ENCODE results near the gene SLC66A3. TPM values are rescaled to one million over a fixed set of nuclear protein-coding genes. Genes with fewer than 3 reads are reported as not detected.

Gene SLC66A3
- total and polyA plus RNA-seq, 11 donors, result 4.7 to 19.5 (median 8.0) TPM

DNA sequence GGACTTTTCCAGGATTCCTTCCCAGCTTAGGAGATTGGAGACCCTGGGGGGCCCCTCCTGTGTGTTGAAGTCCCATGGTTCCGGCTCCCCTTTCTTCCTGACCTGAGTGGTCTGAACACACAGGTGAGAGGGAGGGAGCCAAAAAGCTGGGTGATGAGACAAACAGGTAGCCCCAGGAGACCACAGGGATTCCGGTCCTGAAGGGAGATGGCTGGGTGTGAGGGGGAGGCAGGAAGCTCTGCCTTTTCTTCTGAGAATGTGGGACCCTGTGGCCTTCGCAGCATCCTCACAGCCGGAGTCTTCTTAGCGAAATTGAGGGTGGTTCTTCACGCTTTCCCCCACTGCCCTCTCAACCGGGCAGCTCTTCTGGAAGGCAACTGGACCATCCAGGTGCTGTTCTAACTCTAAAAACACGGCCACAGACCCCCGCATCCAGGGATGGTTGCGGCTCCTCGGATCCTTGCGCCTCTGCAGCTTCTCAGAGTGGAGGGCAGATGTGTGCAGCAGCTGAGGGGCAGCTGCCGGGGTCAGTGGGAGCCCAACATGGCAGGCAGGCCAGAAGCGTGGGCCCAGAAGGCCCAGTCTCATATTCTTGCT lies 4.4 kb downstream of the SLC66A3 start:
- intact Hi-C loops (cut with DNase I), result loop anchor here in 3 of 10 donors (10.0 kb wide), 1 partner anchor 185 kb away; the partner anchor contains the start of gene ROCK2 (in 3 of the 3)
- DNase-seq (no peak), ATAC-seq (no peak)
- Histone ChIP-seq H3K36me3 (peaks cover 0 to 32% (median 11%) of the 10 kb centered on the region in 9 donors), H3K27me3 (no peaks in the 10 kb centered on the region), H3K27ac (no peak overlapping the region), H3K9me3 (no peaks in the 10 kb centered on the region), H3K4me3 (no peak overlapping the region), H3K4me1 (peaks cover 0 to 29% (median 11%) of the 10 kb centered on the region in 12 donors)
- WGBS, 4 donors, result 96 to 98% (median 97%) methylated on average over 14 of the region's 14 CpGs
- TF ChIP-seq POLR2A (IDR thresholded peaks at IDR 0.05), result no peak
- TF ChIP-seq, protein P1, sequence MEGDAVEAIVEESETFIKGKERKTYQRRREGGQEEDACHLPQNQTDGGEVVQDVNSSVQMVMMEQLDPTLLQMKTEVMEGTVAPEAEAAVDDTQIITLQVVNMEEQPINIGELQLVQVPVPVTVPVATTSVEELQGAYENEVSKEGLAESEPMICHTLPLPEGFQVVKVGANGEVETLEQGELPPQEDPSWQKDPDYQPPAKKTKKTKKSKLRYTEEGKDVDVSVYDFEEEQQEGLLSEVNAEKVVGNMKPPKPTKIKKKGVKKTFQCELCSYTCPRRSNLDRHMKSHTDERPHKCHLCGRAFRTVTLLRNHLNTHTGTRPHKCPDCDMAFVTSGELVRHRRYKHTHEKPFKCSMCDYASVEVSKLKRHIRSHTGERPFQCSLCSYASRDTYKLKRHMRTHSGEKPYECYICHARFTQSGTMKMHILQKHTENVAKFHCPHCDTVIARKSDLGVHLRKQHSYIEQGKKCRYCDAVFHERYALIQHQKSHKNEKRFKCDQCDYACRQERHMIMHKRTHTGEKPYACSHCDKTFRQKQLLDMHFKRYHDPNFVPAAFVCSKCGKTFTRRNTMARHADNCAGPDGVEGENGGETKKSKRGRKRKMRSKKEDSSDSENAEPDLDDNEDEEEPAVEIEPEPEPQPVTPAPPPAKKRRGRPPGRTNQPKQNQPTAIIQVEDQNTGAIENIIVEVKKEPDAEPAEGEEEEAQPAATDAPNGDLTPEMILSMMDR (IDR thresholded peaks at IDR 0.05), result no peak

DNA sequence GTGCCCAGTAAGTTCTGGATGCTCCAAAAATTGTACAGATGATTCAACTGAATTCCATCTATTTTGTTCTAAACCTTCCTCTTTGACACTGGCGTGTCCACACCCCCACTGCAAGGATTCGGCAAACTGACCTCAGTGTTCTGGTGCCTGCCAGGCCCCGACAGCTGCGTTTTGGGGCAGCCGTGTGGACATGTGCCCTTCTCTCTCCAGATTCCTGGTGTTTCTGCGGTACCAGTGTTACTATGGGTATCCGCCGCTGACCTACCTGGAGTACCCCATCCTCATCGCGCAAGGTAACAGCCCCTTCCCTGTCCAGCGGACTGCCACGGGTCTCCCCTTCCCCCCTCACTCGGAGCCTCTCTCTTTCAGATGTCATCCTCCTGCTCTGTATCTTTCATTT lies 5.0 kb downstream of the SLC66A3 start:
- Histone ChIP-seq H3K36me3 (peaks cover 0 to 32% (median 11%) of the 10 kb centered on the region in 9 donors), H3K4me1 (peaks cover 0 to 28% (median 11%) of the 10 kb centered on the region in 12 donors), H3K27me3 (no peaks in the 10 kb centered on the region), H3K4me3 (no peak overlapping the region), H3K9me3 (no peaks in the 10 kb centered on the region), H3K27ac (peak overlapping the region in 1 of 12 donors; percentile 76)
- intact Hi-C loops (cut with DNase I), result no loop called here
- no peak for ATAC-seq
- 91 to 96% (median 94%) methylated on average over 13 of the region's 13 CpGs for WGBS, 4 donors
- DNase-seq, result no peak
- no peak for TF ChIP-seq POLR2A (IDR thresholded peaks at IDR 0.05)
- TF ChIP-seq, protein P1 (IDR thresholded peaks at IDR 0.05), result no peak

DNA sequence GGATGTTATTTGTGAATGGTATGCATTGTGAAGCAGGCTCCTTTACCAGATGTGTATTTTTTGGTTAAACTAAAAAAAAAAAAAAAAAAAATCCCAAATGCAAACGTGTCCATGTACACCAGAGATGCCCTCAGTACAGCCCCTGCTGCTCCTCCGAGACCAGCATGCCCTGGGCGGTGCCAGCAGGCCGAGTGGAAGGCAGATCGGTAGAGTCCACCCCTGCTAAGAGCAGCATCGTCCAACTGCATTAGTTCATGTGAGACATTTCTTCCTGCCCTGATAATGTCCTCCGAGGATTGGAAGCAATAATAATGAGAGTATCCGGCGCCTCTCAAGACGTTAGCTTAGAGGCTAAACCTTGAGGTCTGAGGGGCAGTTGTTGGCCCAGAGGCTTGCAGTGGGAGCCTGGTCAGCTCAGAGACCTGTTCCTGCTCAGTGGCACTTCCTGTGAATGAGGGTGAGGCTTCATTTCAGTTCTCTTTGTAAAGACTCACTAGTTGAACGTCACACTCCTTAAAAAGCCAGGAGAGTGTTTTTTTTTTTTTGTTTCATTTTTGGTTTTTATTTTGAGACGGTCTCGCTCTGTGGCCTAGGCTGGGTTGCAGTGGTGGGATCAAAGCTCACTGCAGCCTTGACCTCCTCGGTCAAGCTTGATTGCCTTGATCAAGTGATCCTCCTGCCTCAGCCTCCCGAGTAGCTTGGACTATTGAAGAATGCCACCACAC lies 5.6 kb downstream of the SLC66A3 start:
- H3K9me3 ChIP-seq, result no peaks in the 10 kb centered on the region
- H3K4me1 ChIP-seq, result peaks cover 0 to 25% (median 8%) of the 10 kb centered on the region in 12 donors
- peaks cover 0 to 32% (median 11%) of the 10 kb centered on the region in 9 donors for H3K36me3 ChIP-seq
- intact Hi-C loops (cut with DNase I), result no loop called here
- peak overlapping the region in 1 of 12 donors; percentile 15 for H3K4me3 ChIP-seq
- ATAC-seq (peak in 1 of 4 donors; percentile 34), DNase-seq (no peak)
- no peaks in the 10 kb centered on the region for H3K27me3 ChIP-seq
- H3K27ac ChIP-seq, result peak overlapping the region in 1 of 12 donors; percentile 76
- TF ChIP-seq, protein P1 (IDR thresholded peaks at IDR 0.05), result no peak
- no peak for TF ChIP-seq POLR2A (IDR thresholded peaks at IDR 0.05)
- WGBS, 4 donors, result 85 to 92% (median 86%) methylated on average over 15 of the region's 15 CpGs

DNA sequence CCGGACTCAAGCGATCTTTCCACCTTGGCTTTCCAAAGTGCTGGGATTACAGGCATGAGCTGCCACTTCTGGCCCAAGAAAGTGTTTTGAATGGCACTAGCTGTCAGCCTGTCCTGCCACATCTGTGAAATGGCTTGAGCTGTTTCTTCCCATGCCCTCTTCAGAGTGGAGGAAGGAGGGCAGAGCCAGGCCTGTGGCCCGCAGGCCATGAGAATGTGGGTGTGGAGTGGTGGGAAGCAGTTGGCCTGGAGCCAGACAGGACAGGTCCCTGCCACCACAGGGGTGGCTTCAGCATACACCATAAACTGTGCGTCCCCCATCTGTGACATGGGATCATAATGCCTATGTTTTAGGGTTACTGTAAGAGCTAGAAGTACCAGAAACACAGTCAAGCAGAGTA lies 6.5 kb downstream of the SLC66A3 start:
- WGBS, 4 donors, result 91 to 97% (median 95%) methylated on average over 4 of the region's 4 CpGs

More for the DNA sequence above, 6.5 kb downstream of the SLC66A3 start:
- no peak overlapping the region for H3K27ac ChIP-seq
- intact Hi-C loops (cut with DNase I), result no loop called here
- no peak overlapping the region for H3K4me3 ChIP-seq
- ATAC-seq (no peak), DNase-seq (no peak)
- H3K36me3 ChIP-seq, result peaks cover 0 to 32% (median 11%) of the 10 kb centered on the region in 9 donors
- H3K9me3 ChIP-seq, result no peaks in the 10 kb centered on the region
- H3K27me3 ChIP-seq, result no peaks in the 10 kb centered on the region
- TF ChIP-seq, protein P1 (IDR thresholded peaks at IDR 0.05), result no peak
- no peak for TF ChIP-seq POLR2A (IDR thresholded peaks at IDR 0.05)
- peaks cover 0 to 16% (median 0%) of the 10 kb centered on the region in 12 donors for H3K4me1 ChIP-seq
